HG03342 (cell line): Measurements from ENCODE around the gene NIN.
"Not testable (repeated sequence)": the region's sequence is repeated elsewhere in the genome, so short reads cannot be mapped to it uniquely, and the experiment has no call there.

ENCODE experiments used
- ATAC-seq: cut with Tn5 transposase; IDR thresholded peaks from one replicate; pipeline ENCODE4 v1.9.1; 2021; ENCODE audit warnings: mild to moderate bottlenecking, moderate library complexity; ENCODE audit not compliant: unreplicated experiment

NIN gene

DNA sequence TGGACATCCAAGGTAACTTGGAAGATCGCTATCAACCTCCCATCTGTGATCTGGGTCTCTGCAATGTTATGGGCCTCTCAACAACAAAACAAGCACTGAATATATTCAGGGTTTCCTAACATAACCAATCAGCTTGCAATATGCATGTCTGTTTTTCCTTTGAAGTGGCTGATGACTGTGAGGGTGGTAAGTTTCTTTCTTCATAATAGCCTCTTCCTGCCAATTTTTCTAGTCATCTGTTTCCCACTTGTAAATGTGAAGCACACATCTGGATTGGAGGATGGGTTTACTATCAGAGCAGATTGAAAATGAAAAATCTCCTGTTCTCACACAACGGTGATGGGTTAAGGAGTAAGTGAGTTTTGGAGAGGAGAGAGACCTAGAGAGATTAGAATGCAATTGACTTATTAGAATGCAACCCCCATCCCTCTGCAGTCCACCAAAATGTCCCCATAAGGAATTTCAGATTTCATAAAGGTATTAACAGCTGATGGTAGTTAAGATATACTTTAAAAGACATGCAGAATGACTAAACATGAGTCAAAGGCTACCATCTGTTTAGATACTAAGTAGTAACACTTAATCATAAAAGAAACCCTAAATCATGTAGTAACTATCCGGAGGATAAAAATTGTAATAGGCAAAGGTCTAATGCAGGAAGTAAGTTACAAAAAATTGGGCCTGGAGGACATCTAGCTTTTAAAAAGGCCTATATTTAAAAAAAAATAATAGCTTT is 104.4 kb downstream of the NIN start:
- ATAC-seq = no peak

DNA sequence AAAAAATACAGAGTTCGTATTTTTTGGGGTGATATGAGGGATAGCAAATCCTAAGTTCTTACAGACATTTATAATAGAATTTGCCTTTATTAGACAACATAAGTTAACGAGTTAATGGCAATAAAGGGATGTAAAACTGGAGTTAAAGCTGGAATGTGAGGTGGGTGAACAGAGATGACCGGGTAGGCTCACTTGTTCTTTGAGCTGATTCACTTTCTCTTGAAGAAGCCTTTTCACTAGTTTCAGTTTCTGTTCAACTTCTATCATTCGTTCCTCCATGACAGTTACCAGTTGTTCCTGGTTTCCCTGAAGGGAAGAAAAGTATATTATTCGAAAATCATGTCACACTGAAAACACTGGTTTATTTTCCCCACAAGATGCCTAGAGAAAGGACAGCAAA is 105.2 kb downstream of the NIN start:
- ATAC-seq = no peak

GRCh38 chr14:50719911-50720759 is 110.8 kb downstream of the NIN start:
- no peak for ATAC-seq

- no peak for ATAC-seq
Measured at GRCh38 chr14:50718949-50719348, 112.0 kb downstream of the NIN start.

- ATAC-seq = no peak
Measured at GRCh38 chr14:50717811-50718210, 113.2 kb downstream of the NIN start.

DNA sequence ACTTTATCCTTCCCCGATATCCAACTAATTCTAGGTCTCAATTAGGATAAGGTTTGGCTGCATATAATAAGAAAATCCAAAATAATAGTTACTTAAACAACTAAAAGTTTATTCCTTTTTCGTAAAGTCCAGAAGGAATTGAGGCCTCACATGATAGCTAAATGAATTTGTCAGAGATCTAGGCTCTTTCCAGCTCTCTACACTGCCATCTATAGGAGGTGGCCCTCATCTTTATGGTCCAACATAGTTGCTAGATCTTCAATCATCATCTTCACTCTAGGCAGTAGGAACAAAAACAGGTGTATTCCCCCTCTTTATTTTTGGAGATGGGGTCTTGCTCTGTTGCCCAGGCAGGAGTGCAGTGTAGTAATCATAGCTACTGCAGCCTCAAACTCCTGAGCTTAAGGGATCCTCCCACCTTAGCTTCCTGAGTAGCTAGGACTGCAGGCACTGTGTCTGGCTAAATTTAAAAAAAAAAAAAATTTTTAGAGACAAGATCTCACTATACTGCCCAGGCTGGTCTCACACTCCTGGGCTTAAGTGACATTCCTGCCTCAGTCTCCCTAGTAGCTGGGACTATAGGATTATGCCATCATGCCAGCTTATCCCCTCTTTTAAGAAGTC is 116.4 kb downstream of the NIN start:
- no peak for ATAC-seq

- no peak for ATAC-seq
Measured at GRCh38 chr14:50711043-50711442, 119.9 kb downstream of the NIN start.

GRCh38 chr14:50705026-50705593 is 125.9 kb downstream of the NIN start:
- ATAC-seq = no peak

- no peak for ATAC-seq
Measured at GRCh38 chr14:50704454-50705010, 126.4 kb downstream of the NIN start.

- ATAC-seq = no peak
Measured at GRCh38 chr14:50697659-50698290, 133.2 kb downstream of the NIN start.

GRCh38 chr14:50694260-50694659 is 136.7 kb downstream of the NIN start:
- ATAC-seq = not testable (repeated sequence)

GRCh38 chr14:50688875-50689274 is 142.1 kb downstream of the NIN start:
- no peak for ATAC-seq

- ATAC-seq = no peak
Measured at GRCh38 chr14:50679674-50680073, 151.3 kb downstream of the NIN start.

DNA sequence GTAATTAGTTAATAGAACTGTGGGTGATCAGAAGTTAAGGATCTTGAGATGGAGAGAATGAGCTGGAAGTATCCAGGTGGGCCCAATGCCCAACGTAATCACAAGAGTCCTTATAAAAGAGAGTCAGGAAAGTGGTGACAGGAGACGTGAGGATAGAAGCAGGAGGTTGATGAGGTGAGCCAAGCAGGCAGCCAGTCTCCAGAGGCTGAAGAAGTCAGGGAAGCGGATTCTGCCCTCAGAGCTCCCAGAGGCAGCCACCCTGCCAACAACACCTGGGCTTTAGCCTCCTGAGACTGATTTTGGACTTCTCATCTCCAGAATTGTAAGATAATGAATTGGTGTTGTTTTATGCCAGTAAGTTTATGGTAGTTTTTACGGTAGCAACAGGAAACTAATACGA is 152.8 kb downstream of the NIN start:
- no peak for ATAC-seq

- no peak for ATAC-seq
Measured at GRCh38 chr14:50677527-50678063, 153.4 kb downstream of the NIN start.

GRCh38 chr14:50676814-50677516 is 154.0 kb downstream of the NIN start:
- no peak for ATAC-seq

DNA sequence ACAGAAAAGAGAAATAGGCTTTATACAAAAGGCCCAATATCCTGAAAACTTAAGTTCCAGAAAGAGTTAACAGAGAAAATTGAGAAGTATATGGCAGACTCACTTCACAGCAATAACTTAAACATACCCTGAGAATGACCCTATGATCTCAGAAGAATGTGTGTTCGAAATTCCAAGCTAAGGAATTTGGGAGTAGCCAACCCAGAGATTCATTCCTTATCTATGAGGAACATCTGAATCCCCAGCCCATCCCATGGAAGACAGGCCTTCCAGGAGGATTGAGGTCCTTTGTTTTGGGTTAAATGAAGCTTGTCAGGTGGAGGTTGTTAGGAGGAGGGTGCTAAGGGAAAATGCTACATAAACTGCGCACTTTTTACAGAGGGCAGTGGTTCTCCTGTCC is 155.4 kb downstream of the NIN start:
- no peak for ATAC-seq

DNA sequence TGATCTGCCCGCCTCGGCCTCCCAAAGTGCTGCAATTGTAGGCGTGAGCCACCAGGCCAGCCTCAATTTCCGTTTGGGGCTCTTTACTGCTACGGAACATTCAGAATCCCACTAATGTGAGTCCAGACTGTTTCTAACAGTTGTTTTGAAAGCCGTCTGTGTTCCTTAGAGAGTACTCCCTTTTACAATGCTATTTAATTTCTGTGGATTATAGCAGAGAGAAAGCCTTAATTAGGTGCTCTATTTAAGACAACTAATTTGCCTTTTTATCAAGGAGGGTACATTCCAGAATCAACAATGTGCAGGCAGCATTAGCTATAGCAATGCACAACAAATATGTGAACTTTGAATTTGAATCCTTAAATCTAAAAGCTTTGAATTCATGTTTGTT is 160.1 kb downstream of the NIN start:
- no peak for ATAC-seq

DNA sequence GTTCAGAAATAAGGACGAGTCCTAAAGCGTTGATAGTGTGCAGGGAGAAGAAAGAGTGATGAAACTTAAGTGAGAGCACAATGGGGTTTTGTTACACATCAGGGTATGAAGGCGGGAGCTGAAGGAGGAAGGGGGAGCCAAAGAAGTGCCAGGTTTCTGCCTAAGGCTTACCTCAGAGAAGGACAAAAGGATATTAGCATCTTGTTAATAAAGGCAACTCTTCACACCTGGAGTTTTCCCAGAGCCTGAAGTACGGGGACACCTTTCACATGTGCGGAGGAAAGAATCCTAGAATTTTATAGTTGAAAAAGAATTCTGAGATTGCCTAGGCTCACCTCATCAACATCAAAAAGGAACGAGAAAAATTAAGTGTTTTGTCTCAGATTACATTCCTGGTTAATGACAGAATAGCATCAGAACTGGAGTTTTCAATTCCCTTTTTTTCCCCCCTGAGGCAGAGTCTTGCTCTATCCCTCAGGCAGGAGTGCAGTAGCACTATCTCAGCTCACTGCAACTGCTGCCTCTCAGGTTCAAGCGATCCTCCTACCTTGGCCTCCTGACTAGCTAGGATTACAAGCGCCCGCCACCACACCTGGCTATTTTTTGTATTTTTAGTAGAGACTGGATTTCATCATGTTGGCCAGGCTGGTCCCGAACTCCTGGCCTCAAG is 160.6 kb downstream of the NIN start:
- ATAC-seq = no peak
